Measurements from ENCODE around the gene CORO1C.

DNA sequence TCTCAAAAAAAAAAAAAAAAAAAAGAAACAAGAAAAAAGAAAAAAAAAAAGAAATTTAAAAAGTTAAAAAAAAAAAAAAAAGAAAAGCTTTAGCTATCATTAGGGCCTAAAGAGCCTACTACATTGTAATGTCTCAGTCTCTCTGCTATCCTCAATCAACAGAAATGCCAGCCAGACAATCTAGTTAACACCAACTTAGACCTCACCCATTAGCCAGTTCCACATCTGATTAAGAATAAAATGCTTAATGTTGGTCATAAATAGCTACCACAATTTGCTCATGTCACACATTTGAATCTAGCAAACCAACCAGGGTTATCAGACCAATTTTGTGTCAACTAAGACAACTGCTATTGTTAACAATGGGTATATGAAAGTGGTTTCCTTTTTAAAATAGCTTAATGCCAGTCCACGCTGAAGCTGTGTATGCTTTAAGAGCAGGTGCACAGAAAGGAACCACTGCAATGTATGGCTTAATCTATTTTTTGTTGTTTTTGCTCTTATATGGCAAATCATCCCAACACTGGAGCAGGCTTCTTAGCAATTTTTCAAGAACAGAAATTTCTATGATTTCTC, 52.1 kb downstream of the CORO1C start:
- TF ChIP-seq, protein P1, sequence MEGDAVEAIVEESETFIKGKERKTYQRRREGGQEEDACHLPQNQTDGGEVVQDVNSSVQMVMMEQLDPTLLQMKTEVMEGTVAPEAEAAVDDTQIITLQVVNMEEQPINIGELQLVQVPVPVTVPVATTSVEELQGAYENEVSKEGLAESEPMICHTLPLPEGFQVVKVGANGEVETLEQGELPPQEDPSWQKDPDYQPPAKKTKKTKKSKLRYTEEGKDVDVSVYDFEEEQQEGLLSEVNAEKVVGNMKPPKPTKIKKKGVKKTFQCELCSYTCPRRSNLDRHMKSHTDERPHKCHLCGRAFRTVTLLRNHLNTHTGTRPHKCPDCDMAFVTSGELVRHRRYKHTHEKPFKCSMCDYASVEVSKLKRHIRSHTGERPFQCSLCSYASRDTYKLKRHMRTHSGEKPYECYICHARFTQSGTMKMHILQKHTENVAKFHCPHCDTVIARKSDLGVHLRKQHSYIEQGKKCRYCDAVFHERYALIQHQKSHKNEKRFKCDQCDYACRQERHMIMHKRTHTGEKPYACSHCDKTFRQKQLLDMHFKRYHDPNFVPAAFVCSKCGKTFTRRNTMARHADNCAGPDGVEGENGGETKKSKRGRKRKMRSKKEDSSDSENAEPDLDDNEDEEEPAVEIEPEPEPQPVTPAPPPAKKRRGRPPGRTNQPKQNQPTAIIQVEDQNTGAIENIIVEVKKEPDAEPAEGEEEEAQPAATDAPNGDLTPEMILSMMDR (IDR thresholded peaks at IDR 0.05; ENCODE audit: borderline replicate concordance, extremely low read depth, low read length, poor library complexity, severe bottlenecking): no peak
- TF ChIP-seq EZH2 (IDR thresholded peaks at IDR 0.05; ENCODE audit: borderline replicate concordance, low read depth, low read length, severe bottlenecking): no peak

All from DND-41 (cell line).